Testis (tissue), 2 donors: ENCODE data around the gene U2AF1L4.

Experiments
- POLR2A ChIP-seq: fragments of 450-650 bp; IDR thresholded peaks from one replicate; pipeline ENCODE4 v1.6.1; 2017; ENCODE audit warnings: antibody characterized with exemption, mild to moderate bottlenecking, moderate library complexity
- TF ChIP-seq, protein P1 (sequence below), 3 experiments: fragments of 450-650 bp in 2 of 3; fragments of 200-600 bp in 1 of 3; sonication (generic) in 1 of 3; IDR thresholded peaks; one replicate each; pipeline ENCODE4 v1.5.1; 2016 to 2019; ENCODE audit warnings: antibody characterized with exemption in 3 of 3, mild to moderate bottlenecking in 2 of 3, moderate library complexity in 1 of 3

DNA sequence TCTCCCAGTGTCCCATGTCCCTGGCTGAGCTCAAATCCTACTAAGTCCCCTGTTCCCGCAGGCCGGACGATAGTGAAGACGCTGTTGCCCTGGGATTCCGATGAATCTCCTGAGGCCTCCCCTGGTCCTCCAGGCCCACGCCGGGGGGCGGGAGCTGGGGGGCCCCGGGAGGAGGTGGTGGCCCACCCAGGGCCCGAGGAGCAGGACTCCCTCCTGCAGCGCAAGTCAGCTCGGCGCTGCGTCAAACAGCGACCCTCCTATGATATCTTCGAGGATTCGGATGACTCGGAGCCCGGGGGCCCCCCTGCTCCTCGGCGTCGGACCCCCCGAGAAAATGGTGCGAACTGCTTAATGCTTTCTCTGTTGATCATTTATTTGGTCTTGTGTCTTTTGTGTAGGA lies 21.5 kb downstream of the U2AF1L4 start:
- no peak for TF ChIP-seq POLR2A
- TF ChIP-seq, protein P1, sequence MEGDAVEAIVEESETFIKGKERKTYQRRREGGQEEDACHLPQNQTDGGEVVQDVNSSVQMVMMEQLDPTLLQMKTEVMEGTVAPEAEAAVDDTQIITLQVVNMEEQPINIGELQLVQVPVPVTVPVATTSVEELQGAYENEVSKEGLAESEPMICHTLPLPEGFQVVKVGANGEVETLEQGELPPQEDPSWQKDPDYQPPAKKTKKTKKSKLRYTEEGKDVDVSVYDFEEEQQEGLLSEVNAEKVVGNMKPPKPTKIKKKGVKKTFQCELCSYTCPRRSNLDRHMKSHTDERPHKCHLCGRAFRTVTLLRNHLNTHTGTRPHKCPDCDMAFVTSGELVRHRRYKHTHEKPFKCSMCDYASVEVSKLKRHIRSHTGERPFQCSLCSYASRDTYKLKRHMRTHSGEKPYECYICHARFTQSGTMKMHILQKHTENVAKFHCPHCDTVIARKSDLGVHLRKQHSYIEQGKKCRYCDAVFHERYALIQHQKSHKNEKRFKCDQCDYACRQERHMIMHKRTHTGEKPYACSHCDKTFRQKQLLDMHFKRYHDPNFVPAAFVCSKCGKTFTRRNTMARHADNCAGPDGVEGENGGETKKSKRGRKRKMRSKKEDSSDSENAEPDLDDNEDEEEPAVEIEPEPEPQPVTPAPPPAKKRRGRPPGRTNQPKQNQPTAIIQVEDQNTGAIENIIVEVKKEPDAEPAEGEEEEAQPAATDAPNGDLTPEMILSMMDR (IDR thresholded peaks at IDR 0.05) = no peak
